ENCODE data around the gene SERPINA4. TPM values are rescaled to one million over a fixed set of nuclear protein-coding genes. Genes with fewer than 3 reads are reported as not detected.

Gene SERPINA4
- total RNA-seq, 4 donors from 2014 or later = not detected

DNA sequence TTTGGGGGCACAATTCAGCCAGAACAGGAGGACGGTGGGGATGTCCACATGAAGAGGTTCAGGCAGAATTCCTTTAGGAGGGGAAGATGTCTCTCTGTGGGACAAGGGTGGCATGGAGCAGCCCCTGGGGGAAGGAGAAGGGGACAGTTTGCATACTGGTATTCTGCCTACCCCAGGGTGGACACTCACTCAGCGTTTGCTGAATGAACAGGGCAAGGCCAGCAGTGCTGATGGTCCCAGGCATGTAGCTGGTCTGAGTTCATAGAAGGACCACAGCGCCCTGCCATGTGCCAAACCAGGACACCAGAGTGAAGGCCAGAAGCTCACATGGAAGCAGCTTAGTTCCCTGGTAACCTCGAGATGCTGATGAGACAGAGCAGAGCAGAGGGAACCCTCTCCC is 25.4 kb downstream of the SERPINA4 start:
- no peaks in the 10 kb centered on the region for H3K9me3 ChIP-seq
- 90% methylated on average over 4 of the region's 4 CpGs for WGBS
- no peak for DNase-seq (ENCODE audit: extremely low spot score)
- H3K36me3 ChIP-seq = no peaks in the 10 kb centered on the region
- H3K27ac ChIP-seq (replicated peaks in 1 of 4) = no peak overlapping the region
- H3K27me3 ChIP-seq = no peaks in the 10 kb centered on the region
- TF ChIP-seq POLR2AphosphoS5 (IDR thresholded peaks at IDR 0.05) (no peak), EP300 (IDR thresholded peaks at IDR 0.05) (no peak), POLR2A (IDR thresholded peaks at IDR 0.05; ENCODE audit: low read depth) (no peak), CTCF (IDR thresholded peaks at IDR 0.05) (no peak)
- intact Hi-C loops (cut with DNase I) = no loop called here
- no peak overlapping the region for H3K4me3 ChIP-seq
- H3K4me1 ChIP-seq = peaks cover 0 to 12% (median 2%) of the 10 kb centered on the region in 4 donors

GRCh38 chr14:94588311-94588710 is 27.1 kb downstream of the SERPINA4 start:
- Histone ChIP-seq H3K4me3 (no peak overlapping the region), H3K9me3 (no peaks in the 10 kb centered on the region), H3K27me3 (no peaks in the 10 kb centered on the region), H3K4me1 (no peaks in the 10 kb centered on the region), H3K36me3 (no peaks in the 10 kb centered on the region), H3K27ac (replicated peaks in 1 of 4) (no peak overlapping the region)
- no peak for DNase-seq (ENCODE audit: extremely low spot score)
- intact Hi-C loops (cut with DNase I) = no loop called here
- 68% methylated on average over 4 of the region's 4 CpGs for WGBS
- TF ChIP-seq POLR2AphosphoS5 (IDR thresholded peaks at IDR 0.05) (no peak), POLR2A (IDR thresholded peaks at IDR 0.05; ENCODE audit: low read depth) (no peak), EP300 (IDR thresholded peaks at IDR 0.05) (no peak)

DNA sequence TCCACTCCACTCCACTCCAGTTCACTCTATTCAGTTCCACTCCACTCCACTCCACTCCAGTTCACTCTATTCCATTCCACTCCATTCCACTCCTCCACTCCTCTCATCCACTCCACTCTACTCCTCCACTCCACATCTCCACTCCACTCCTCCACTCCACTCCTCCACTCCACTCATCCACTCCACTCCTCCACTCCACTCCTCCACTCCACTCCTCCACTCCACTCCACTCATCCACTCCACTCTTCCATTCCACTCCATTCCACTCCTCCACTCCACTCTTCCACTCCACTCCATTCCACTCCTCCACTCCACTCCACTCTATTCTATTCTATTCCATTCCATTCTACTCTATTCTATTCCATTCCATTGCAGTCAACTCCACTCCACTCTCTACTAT is 29.8 kb downstream of the SERPINA4 start:
- no peak overlapping the region for H3K27ac ChIP-seq (replicated peaks in 1 of 4)
- DNase-seq (ENCODE audit: extremely low spot score) = no peak
- no peaks in the 10 kb centered on the region for H3K36me3 ChIP-seq
- H3K4me1 ChIP-seq = peaks cover 0 to 4% (median 0%) of the 10 kb centered on the region in 4 donors
- peaks cover 0 to 4% (median 0%) of the 10 kb centered on the region in 4 donors for H3K27me3 ChIP-seq
- H3K4me3 ChIP-seq = no peak overlapping the region
- no peak for TF ChIP-seq POLR2AphosphoS5 (IDR thresholded peaks at IDR 0.05)
- TF ChIP-seq CTCF (IDR thresholded peaks at IDR 0.05) = no peak
- TF ChIP-seq EP300 (IDR thresholded peaks at IDR 0.05) = no peak
- no peak for TF ChIP-seq POLR2A (IDR thresholded peaks at IDR 0.05; ENCODE audit: low read depth)
- intact Hi-C loops (cut with DNase I) = no loop called here
- no peaks in the 10 kb centered on the region for H3K9me3 ChIP-seq

- H3K27ac ChIP-seq (replicated peaks in 1 of 4) = no peak overlapping the region
- H3K4me1 ChIP-seq = peaks cover 0 to 8% (median 0%) of the 10 kb centered on the region in 4 donors
- H3K36me3 ChIP-seq = no peaks in the 10 kb centered on the region
- no peak overlapping the region for H3K4me3 ChIP-seq
- no peaks in the 10 kb centered on the region for H3K9me3 ChIP-seq
- intact Hi-C loops (cut with DNase I) = no loop called here
- TF ChIP-seq POLR2AphosphoS5 (IDR thresholded peaks at IDR 0.05) = no peak
- WGBS = 93% methylated on average over 7 of the region's 8 CpGs
- no peak for DNase-seq (ENCODE audit: extremely low spot score)
- peaks cover 0 to 4% (median 0%) of the 10 kb centered on the region in 4 donors for H3K27me3 ChIP-seq
Observed at GRCh38 chr14:94591871-94592270, 30.6 kb downstream of the SERPINA4 start.

- no peaks in the 10 kb centered on the region for H3K36me3 ChIP-seq
- TF ChIP-seq CTCF (IDR thresholded peaks at IDR 0.05) (no peak), EP300 (IDR thresholded peaks at IDR 0.05) (no peak), POLR2AphosphoS5 (IDR thresholded peaks at IDR 0.05) (no peak), POLR2A (IDR thresholded peaks at IDR 0.05; ENCODE audit: low read depth) (no peak)
- DNase-seq (ENCODE audit: extremely low spot score) = no peak
- H3K27me3 ChIP-seq = peaks cover 0 to 4% (median 0%) of the 10 kb centered on the region in 4 donors
- no peak overlapping the region for H3K27ac ChIP-seq (replicated peaks in 1 of 4)
- intact Hi-C loops (cut with DNase I) = no loop called here
- H3K4me3 ChIP-seq = no peak overlapping the region
- peaks cover 0 to 8% (median 0%) of the 10 kb centered on the region in 4 donors for H3K4me1 ChIP-seq
- no peaks in the 10 kb centered on the region for H3K9me3 ChIP-seq
Observed at GRCh38 chr14:94592457-94592856, 31.2 kb downstream of the SERPINA4 start.

DNA sequence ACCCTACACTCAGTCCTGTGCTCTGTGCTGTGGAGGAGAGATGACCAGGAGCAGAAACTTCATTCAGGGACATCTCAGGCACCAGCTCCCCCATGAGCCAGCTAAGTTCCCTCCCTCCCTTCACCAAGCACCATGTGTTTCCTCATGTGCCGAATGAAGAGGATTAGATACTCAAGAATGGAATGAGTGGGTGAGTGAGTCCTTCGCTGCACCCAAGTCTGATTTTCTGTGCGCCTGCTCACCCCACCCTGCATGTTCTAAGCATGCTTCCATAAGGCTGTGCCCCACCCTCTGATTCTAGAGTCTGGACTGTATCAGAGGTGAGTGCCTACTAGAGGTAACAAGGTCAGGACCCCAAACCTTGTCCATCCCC is 32.1 kb downstream of the SERPINA4 start:
- WGBS = 82% methylated on average over 3 of the region's 3 CpGs
- intact Hi-C loops (cut with DNase I) = no loop called here

More for the DNA sequence above, 32.1 kb downstream of the SERPINA4 start:
- TF ChIP-seq CTCF (IDR thresholded peaks at IDR 0.05) (no peak), EP300 (IDR thresholded peaks at IDR 0.05) (no peak), POLR2AphosphoS5 (IDR thresholded peaks at IDR 0.05) (no peak)
- H3K27me3 ChIP-seq = peaks cover 0 to 4% (median 0%) of the 10 kb centered on the region in 4 donors
- no peaks in the 10 kb centered on the region for H3K36me3 ChIP-seq
- no peak for DNase-seq (ENCODE audit: extremely low spot score)
- no peaks in the 10 kb centered on the region for H3K9me3 ChIP-seq
- H3K4me3 ChIP-seq = no peak overlapping the region
- peaks cover under 1 to 10% (median 5%) of the 10 kb centered on the region in 4 donors for H3K4me1 ChIP-seq
- no peak overlapping the region for H3K27ac ChIP-seq (replicated peaks in 1 of 4)

Data from esophagus muscularis mucosa (tissue), 4 donors.